ENCODE measurements around the gene TEDC2.
A peak's percentile ranks its signal among the peaks of the same experiment; 100 is the strongest.
"Not testable (repeated sequence)": the region's sequence is repeated elsewhere in the genome, so short reads cannot be mapped to it uniquely, and the experiment has no call there.

The TEDC2 gene, protein sequence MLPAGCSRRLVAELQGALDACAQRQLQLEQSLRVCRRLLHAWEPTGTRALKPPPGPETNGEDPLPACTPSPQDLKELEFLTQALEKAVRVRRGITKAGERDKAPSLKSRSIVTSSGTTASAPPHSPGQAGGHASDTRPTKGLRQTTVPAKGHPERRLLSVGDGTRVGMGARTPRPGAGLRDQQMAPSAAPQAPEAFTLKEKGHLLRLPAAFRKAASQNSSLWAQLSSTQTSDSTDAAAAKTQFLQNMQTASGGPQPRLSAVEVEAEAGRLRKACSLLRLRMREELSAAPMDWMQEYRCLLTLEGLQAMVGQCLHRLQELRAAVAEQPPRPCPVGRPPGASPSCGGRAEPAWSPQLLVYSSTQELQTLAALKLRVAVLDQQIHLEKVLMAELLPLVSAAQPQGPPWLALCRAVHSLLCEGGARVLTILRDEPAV

DNA sequence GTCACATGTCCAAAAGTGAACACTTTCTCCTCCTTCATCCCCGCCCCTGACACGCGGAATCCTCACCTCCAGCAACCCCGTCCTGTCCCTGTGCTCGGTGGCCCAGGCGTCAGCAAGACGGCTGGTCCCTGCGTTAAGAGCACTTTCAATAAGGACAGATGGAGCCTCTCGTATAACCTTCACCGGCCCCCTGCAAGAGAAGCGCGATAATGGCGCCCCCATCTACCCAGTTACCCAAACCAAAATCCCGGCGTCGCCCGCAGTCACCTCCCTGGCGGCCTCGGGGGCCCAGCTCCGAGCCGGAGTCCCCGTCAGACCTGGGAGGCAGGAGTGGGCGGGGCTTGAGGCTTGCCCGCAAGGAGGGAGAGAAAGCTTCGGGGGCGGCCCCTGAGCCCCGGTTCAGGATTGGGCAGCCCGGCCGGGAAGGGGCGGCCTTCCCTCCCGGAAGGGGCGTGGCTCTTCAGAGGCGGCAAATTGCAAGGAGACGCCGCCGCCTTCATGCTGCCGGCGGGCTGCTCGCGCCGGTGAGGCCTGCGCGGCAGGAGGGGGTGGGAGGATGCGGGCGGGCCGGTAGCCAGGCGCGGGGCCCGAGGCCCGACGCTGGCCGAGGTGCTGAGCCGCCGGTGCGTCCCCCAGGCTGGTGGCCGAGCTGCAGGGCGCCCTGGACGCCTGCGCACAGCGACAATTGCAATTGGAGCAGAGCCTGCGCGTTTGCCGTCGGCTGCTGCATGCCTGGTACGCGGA is at the start of gene TEDC2:
TEDC2 (plus strand) TSS at position 463 of the 744 bp plus-strand sequence; CDS start at position 499, 36 bp downstream.
- peak; percentile 96 to 97 for DNase-seq

DNA sequence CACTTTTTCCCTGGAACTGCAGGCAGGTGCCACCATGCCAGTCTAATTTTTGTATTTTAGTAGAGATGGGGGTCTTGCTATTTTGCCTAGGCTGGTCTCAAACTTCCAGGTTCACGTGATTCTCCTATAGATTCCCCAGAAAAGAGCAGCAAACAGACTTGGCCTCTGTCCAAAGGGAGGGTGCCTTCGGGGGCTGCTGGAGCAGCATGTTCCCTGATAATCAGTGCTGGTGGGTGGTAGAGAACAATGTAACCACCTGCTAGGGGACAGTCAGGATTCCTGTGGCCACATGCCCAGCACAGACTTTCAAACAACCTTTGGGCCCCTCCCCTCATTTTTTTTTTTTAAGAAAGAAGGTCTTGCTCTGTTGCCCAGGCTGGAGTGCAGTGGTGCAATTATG is 44.8 kb upstream of the TEDC2 start:
- DNase-seq = no peak

DNA sequence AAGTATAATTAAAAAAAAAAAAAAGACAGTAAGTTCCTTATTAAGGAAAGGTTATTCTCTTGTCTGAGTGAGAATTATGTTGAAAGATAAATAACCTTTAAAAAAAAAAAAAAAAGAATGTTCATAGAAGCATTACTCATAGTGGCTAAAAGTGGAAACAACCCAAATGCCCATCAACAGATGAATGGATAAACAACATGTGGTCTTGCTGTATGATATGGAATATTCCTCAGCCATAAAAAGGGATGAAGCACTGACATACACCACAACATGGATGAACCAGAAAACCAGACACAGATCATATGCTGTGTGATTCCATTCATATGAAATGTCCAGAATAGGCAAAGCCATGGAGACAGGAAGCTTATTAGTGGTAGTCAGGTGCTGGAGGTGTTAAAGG is 39.9 kb upstream of the TEDC2 start:
- DNase-seq = no peak

DNA sequence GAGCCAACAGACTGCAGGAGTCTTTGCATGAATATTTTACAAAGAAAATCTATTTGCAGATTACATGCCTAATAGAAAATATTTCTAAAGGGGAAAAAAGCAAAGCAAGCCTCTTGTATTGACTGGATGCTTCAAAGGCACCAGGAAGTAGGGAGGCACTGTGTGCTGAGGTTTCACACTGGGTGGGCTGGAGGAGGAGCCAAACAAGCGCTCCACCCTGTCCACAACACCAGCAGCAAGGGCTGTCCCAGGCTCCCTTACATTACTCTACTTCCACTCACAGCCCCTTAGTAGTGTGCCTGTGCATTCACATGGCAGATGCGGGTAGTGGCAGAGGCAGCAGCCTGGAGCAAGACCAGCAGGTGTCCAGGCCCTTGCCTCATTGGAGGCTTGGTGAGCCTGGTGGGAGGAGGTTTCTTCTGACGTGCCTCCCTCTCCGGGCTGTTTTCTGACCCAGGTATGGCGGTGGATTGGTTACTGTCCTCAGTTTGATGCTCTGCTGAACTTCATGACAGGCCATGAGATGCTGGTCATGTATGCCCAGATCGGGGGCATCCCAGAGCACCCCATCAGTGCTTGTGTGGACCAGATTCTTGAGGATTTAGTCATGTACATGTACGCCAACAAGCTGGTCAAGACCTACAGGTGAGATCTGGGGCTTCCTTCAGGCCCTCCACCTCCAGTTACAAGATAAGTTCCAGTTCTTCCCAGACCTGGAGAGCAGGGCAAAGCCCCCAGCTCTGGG is 37.6 kb upstream of the TEDC2 start:
- DNase-seq = no peak

DNA sequence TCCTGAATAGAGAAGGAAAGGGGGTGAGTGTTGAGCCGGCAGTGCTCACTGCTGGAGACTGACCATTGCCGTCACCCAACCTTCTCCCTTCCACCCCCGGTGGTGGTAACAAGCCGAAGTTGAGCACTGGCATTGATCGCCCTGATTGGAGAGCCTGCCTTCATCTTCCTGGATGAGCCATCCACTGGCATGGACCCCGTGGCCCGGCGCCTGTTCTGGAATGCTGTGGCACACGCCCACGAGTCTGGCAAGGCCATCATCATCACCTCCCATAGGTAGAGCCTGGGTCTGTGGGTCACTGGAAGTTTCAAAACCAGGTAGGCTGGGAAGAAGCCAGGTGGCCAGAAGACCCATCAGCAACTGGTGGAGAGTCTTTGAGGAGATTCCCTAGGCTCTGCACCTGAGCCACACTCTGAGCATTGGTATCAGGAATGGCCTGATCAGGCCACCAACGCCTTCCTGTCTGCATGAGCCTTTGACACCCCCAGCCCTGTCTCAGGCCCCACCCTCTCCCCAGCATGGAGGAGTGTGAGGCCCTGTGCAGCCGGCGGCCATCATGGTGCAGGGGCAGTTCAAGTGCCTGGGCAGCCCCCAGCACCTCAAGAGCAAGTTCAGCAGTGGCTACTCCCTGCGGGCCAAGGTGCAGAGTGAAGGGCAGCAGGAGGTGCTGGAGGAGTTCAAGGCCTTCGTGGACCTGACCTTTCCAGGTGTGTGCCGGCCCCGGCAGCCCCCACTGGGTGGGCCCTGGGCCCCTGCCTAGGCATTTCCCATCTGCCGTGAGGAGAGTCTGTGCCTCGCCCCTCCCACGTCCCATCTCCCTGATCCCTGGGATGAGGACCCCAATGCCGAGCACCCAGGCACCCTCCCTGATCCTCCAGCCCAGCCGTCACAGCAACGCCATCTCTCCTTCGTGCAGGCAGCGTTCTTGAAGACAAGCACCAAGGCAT is 35.6 kb upstream of the TEDC2 start:
- no peak for DNase-seq

DNA sequence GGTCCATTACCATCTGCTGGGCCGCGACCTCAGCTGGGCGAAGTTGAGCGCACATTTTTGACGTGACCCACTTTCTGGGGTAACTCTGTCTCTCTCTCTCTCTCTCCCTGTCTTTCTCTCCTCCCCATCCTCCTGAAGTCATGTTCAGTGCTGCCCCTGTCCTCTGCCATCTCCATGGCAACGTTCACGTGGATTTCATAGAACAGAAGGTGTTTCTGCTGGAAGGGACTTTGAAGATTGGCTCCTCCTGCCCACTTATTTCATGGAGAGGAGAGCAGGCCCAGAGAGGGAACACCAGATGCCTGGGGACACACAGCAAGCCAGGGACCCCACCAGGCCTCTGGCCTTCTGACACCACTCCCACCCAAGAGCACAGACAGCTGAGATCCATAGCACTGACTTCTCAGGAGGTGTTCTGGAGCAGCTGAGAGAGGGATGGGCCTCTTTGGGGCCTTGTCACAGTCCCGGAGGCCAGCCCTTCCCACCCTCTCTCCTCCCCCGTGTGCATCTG is 34.8 kb upstream of the TEDC2 start:
- DNase-seq = no peak

DNA sequence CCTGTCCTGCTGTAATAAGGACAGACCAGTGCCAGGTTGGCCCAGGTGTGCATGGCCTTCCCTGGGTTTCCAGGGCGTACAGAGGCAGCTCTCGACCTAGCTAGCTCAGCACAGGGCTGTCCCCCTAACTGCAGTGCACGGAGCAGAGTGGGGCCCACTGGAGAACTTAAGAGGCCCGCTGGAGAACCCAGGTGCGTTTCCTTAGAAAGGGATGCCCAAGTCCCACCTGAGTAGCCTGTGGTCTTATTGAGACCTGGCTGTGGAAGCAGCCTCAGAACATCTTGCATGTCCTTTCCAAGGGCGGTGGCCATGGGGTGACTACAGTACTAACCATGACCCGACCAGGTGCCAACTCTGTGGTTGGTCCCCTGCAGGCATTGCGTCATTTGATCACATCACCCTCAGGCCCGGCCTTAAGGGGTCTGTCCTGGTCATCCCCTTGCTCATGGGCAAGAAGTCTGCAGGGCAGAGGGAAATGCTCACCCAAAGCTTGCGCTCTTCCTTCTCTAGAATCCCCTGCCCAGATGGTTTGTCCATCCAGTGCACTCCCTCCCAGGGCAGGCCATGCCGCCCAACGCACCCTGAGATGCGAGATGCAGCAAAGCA is 34.0 kb upstream of the TEDC2 start:
- DNase-seq = no peak

DNA sequence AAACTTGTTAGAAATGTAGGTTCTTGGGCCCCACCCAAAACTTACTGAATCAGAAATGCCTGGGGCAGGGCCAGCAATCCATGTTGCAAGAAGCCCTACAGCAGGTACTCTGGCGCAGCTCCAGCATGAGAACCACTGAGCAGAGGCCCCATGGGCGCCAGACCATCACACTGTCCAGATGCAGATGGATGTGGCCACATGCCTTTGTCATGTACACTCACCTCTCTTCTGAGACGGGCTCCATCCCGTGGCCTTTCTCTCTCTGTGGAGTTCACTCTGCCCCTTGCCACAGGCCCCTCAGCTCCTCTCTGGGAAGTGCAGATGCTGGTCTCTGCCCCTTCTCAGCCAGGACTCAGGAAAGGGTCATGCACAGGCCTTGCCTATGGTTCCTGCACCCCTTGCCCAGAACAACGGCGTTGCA is 33.0 kb upstream of the TEDC2 start:
- no peak for DNase-seq

DNA sequence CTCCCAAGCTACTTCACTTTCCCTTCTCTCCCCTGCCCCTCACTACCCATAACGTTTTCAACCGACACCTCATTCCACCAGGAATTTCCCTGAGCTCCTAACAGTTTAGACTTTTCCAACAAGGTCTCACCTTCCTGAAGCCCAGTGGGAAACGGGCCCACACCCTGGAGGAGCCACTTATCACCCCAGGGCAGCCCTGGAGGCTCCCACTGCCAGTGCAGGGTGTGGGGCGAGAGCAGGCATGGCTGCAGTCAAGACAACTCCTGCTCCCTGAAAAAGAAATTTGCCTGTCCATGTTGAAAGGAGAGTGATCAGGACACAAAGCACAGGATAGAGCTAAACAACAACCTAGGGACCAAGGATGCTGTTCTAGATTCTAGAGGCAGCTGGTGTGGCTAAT is 32.4 kb upstream of the TEDC2 start:
- no peak for DNase-seq

DNA sequence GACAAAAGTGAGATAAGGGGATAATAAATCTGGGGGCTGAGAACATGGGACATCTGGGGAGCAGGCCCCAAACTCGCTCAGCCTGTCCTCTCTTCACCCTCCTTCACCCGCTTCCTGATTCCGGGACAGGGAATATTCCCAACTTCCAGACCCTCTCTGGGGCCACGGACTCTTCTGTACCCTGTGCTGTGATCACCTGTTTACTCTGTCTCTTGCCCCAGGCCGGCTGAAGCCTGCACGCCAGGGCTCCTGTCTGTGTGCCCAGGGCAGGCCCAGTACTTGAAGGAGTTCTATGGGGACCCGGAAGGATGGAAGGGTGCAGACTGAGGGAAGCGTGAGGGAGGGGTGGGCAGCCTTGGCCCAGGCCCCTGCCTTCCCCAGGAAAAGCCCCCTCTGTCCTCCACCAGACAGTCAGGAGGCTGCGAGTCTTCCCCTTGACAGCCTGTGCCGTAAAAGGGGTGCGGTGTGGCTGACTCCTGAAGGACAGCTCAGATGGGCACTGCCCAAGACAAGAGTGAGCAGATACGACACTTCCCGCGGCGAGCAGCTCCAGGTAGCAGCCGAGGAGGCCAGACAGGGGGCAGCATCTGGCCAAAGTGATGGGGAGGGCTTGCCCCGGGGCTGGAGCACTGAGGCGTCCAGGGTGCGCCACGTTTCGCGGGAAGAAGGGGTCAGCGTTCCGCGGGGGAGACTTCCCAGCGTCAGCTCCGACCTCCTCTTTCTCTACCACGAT is 31.7 kb upstream of the TEDC2 start:
- DNase-seq = peak; percentile 28 to 50

DNA sequence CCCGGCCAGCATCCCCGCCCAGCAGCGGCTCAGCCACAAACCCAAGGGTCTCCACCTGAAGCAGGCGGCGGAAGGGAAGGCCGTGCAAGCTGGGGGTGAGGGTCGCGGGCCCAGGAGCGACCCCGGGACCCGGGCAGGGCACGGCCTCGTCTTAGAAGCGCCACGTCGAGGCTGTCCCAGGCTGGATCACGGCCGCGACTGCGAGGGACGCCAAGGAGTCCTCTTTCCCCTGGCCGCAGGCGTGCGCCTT is 31.2 kb upstream of the TEDC2 start:
- DNase-seq = no peak

DNA sequence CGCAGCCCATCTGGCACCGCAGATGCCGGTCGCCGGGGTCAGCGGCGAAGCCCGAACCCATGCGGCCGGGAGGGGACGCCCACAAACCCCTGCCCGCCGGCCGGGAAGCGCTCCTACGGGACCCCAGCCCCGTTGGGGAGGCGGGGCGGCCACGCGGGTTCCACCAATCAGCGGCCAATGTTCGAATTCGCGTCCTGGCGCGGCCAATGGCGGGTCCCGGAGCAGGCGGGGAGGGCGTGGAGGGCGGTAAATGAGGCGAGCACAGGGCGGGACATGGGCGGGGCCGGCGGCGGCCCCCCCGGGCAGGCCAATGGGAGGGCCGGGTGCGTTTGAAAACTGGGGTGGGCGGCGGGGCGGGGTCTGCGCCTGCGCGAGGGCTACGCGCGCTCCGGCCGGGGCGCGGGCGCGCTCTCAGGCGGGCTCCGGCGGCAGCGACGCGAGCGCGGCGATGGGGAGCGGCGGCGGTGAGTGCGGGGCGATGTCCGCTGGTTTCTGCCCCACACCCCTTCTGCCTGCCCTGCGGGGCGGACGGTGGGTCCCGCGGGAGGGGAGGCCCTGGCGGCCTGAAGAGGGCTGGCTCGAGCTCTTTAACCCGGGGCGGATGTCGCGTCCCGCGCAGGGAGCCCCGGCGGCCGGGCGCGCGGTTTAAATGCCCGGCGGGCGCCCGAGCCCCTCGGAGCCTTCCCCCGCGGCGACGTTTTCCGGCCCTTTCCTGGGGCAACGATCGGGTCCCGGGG is 30.7 kb upstream of the TEDC2 start, which contains the start of gene CCNF:
CCNF (plus strand) TSS at position 414 of the 737 bp plus-strand sequence; CDS start at position 449, 35 bp downstream.
- peak; percentile 95 to 99 for DNase-seq

DNA sequence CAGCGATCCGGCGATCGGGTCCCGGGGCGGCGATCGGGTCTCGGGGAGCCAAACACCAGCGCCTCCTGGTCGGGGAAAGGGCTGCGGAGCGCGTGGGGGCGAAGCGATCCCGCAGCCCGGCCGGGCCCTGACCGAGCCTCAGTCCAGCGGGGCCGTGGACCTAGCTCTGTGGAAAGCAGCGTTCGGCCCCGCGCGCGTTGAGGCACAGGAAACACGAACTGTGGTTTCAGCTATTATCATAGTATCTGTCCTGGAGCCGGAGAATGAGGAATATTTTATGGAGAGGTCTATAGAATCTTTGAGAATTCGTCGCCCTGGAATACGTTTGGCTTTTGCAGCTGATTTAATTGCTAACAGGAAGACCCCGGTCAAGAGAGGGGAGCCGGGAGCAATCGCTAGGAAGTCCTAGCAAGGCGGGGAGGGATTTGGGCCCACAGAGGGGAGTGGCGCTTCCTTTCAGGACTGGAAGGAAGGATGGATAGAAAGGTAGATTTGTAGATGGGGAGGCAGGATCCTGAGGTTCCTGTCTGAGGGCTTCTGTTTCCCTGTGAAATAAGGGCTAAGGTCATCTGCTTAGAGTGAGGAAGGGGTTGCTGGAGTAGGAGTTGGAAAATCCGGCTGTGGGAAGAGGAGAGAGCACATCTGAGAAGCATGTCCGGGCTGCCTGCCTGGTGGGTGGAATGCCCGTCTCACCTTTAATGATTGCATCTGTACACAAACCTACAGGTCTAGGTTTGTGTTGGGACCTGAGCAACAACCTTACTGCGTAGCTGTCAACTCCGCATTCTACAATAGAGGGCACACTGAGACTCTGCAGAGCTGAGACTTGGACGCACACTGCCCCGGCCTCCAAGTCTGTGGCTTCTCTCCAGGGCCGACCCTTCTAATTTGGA is 29.9 kb upstream of the TEDC2 start:
- no peak for DNase-seq

DNA sequence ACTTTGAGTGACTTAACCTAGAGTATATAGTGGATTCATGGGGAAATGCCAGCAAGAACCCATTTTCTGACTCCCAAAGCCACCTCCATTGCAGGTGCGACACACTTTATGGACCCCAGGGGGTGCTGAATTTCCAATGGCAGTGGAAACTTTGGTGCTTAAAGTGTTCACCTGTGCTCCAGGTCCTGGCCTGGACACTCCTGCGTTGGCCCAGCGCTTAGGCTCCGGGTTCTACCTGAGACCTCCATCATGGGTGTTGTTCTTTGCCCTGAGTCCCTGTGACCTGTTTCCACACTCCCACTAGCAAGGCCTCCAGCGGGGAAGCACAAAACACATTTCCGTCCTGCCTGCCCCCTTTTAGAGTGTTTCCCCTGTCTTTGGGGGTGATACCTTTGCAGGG is 27.6 kb upstream of the TEDC2 start:
- no peak for DNase-seq

DNA sequence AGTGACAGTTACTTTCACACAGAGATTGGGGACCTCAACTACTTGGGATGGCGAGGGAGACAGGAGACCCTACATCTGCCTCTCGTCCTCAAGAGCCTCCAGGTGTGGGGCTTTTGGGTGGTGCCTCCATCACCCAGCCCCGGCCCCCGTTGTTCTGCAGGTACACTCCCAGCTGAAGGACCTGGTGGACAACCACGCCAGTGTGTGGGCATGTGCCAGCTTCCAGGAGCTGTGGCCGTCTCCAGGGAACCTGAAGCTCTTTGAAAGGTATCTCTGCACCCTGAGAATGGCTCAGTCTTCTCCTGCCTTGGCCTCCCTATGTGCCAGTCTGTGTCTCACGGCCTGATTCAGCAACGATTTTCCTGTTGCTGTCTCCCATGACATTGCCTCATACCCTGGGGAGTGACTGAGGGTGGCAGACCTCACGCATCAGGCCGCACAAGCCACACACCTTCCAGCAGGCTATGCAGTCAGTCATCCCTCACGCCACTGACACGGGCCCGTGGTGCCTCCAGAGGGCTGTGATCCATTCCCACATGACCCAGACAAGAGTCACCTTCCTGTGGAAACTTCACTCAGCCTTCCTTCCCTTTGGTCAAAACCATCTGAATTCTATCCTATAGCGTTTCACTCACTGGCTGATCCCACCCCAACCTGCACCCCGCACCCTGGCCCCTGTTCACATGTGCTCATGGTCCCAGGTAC is 27.0 kb upstream of the TEDC2 start:
- no peak for DNase-seq

DNA sequence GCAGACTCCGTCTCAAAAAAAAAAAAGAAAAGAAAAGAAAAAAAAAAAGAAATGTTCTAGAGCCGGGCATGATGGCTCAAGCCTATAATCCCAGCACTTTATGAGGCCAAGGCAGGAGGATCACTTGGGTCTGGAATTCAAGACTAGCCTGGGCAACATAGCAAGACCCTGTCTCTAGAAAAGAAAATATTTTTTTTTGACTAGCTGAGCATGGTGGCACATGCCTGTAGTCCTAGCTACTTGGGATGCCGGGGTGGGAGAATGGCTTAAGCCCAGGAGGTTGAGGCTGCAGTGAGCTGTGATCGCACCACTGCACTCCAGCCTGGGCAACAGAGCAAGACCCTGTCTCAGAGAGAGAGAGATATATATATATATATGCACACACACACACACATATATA is 24.7 kb upstream of the TEDC2 start:
- DNase-seq = not testable (repeated sequence)

DNA sequence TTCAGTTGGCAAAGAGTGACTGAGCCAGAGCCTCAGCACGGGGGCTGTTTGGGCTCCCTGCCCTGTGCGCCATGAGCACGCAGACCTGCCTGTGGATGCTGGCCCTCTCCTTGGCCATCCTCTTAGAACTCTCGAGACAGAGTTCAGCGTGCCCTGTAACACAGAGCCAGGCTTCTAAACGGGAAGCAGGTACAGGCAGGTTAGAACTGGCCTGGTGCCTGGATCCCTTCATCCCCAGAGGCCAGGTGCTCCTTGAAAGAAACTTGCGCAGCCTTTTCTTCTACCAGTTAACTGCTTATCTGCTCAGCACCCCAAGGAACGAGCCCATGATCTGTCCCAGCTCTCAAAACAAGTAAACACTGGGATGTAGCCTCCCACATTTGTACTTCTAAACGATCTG is 23.8 kb upstream of the TEDC2 start:
- DNase-seq = no peak

DNA sequence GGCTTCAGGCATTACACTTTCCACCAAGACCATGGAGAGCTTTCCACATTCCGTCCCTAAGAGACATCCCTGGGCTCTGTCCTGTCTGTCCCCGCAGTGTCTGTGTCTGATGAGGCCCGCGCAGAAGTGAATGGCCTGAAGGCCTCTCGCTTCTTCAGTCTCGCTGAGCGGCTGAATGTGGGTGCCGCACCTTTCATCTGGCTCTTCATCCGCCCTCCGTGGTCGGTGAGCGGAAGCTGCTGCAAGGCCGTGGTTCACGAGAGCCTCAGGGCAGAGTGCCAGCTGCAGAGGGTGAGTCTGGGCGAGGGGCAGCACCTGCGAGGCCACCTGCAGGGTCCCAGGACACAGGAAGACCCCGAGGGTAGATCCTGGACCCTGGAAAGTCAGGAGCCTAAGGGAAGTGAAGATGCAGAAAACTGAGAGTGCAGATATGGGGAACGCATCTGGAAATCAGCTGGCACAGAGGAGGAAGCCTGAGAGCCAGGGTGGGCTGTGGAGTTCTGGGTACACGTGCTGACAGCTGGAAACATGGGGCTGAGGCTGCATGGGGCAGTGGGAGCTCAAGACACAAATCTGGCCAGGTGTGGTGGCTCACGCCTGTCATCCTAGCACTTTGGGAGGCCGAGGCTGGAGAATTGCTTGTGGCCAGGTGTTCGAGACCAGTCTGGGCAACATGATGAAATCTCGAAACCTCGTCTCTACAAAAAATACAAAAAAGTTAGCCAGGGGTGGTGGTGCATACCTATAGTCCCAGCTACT is 22.7 kb upstream of the TEDC2 start:
- DNase-seq = no peak
